OCI-LY7 (cell line): ENCODE data around the gene MCF2L2. TPM values are rescaled to one million over a fixed set of nuclear protein-coding genes. Genes with fewer than 3 reads are reported as not detected.

Experiments
- BruUV-seq: library from RNA; stranded (reverse); fragments of 400-500 nt; replicated peaks from 2 replicates; lab custom pipeline; 2021; lab: Mats Ljungman, UMichigan
- CTCF ChIA-PET: fragments of 300-600 bp; sonication (Branson Sonifier 250); formaldehyde crosslinking; loops from one replicate; lab custom pipeline; 2022; ENCODE audit warnings: antibody characterized with exemption; ENCODE audit not compliant: unreplicated experiment; lab: Charles Lee
- POLR2A ChIA-PET: fragments of 300-600 bp; sonication (Branson Sonifier 250); formaldehyde crosslinking; loops from one replicate; lab custom pipeline; 2022; ENCODE audit warnings: antibody characterized with exemption; lab: Charles Lee
- DNase-seq: peaks from one replicate; pipeline ENCODE4 v3.0.0-alpha.2; 2015; ENCODE audit warnings: low spot score
- H2AFZ ChIP-seq: fragments of 200-600 bp; sonication (generic), shearing (Covaris generic); 2 replicates; pipeline ENCODE4 v1.6.1; 2014; ENCODE audit warnings: mild to moderate bottlenecking, antibody characterized with exemption, low read length, moderate library complexity
- H3K27ac ChIP-seq: fragments of 200-600 bp; sonication (generic); 2 replicates; pipeline ENCODE4 v1.5.1; 2014; ENCODE audit warnings: mixed run types, low read depth, mild to moderate bottlenecking, moderate library complexity, low read length, inconsistent platforms; ENCODE audit not compliant: poor library complexity, severe bottlenecking
- H3K36me3 ChIP-seq: fragments of 200-600 bp; sonication (generic); 2 replicates; pipeline ENCODE4 v1.6.1; 2014; ENCODE audit warnings: mild to moderate bottlenecking, antibody characterized with exemption, low read length, moderate library complexity, mixed read lengths; ENCODE audit not compliant: insufficient read depth
- H3K4me1 ChIP-seq: fragments of 200-600 bp; sonication (generic); 2 replicates; pipeline ENCODE4 v1.5.1; 2014; ENCODE audit warnings: mild to moderate bottlenecking, low read length; ENCODE audit not compliant: insufficient read depth, poor library complexity, severe bottlenecking
- H3K4me2 ChIP-seq: fragments of 200-600 bp; sonication (generic); 2 replicates; pipeline ENCODE4 v1.6.1; 2014; ENCODE audit warnings: mild to moderate bottlenecking, low read length
- H3K4me3 ChIP-seq: fragments of 200-600 bp; sonication (generic); 2 replicates; pipeline ENCODE4 v1.5.1; 2014; ENCODE audit warnings: mild to moderate bottlenecking, low read depth, low read length; ENCODE audit not compliant: poor library complexity, severe bottlenecking
- H3K79me2 ChIP-seq: fragments of 200-600 bp; sonication (generic); 2 replicates; pipeline ENCODE4 v1.6.1; 2016; ENCODE audit warnings: low read depth, mild to moderate bottlenecking, low read length, moderate library complexity, mixed read lengths; ENCODE audit not compliant: insufficient read depth
- H3K9me2 ChIP-seq: fragments of 200-600 bp; sonication (generic); 2 replicates; pipeline ENCODE4 v1.6.1; 2016; ENCODE audit warnings: mild to moderate bottlenecking, low read length, mixed read lengths; ENCODE audit not compliant: insufficient read depth
- H3K9me3 ChIP-seq: fragments of 200-600 bp; sonication (generic); 2 replicates; pipeline ENCODE4 v1.6.1; 2014; ENCODE audit warnings: mild to moderate bottlenecking, mixed run types, low read length, mixed read lengths
- H4K20me1 ChIP-seq: fragments of 200-600 bp; sonication (generic); 2 replicates; pipeline ENCODE4 v1.6.1; 2014; ENCODE audit warnings: mild to moderate bottlenecking, antibody characterized with exemption, low read length, moderate library complexity, mixed read lengths; ENCODE audit not compliant: insufficient read depth
- EZH2phosphoT487 ChIP-seq: fragments of 200-600 bp; sonication (generic); IDR thresholded peaks from 2 replicates; pipeline ENCODE4 v1.6.1; 2018; ENCODE audit warnings: low read depth, borderline replicate concordance, mild to moderate bottlenecking, mixed run types, antibody characterized with exemption, low read length, moderate library complexity, mixed read lengths
- intact Hi-C: fragments of 100-400 bp; cut with micrococcal nuclease; formaldehyde crosslinking; loops from one replicate; pipeline ENCODE4 v1.10.0; 2022; ENCODE audit not compliant: unreplicated experiment
- total RNA-seq, 2 experiments: library from RNA; depleted of rRNA in 1 of 2; stranded (reverse); fragments of >200 nt in 1 of 2; shearing (Covaris generic) in 1 of 2; gene quantifications; 2 replicates each; pipeline ENCODE4 v1.2.3, GENCODE V29; 2014 to 2022
- TF ChIP-seq, protein P1 (sequence below): fragments of 200-600 bp; sonication (generic); conservative IDR thresholded peaks from 2 replicates; pipeline ENCODE4 v1.5.1; 2014; ENCODE audit warnings: mild to moderate bottlenecking, antibody characterized with exemption, low read length, moderate library complexity, mixed read lengths

Gene MCF2L2
- total RNA-seq, 2 experiments from 2014 or later = 6.6 to 8.0 TPM

DNA sequence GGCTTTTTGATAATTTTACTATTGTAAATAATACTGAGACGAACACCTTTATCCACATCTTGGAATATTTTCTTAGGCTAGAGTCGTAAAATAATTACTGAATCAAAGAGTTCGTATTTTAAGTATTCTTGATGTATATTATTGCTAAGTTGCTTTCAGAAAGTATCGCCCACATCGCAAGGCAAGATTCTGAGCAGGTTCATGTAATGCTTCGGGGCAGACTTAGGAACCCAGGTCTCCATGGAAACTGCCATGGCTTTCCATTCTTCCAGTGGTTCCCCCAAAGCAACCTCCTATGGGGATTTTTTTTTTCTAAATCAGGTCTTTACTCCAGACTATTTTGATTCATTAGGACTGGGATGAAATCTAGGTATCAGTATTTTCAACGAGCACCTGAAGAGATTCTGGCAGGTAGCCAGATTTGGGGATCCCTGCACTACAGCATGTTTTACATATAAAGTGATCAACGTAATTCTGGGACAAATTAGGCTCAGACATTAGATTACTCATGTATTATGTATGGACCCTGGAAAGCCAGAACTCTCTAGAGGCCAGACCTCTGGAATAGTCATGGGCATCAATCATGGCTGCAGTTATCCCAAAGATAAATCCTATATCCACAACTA, 88.8 kb downstream of the MCF2L2 start:
- Histone ChIP-seq H4K20me1 (no peaks in the 10 kb centered on the region), H3K9me2 (no peaks in the 10 kb centered on the region)

GRCh38 chr3:183338520-183338919, 89.9 kb downstream of the MCF2L2 start:
- Histone ChIP-seq H3K4me1 (no peaks in the 10 kb centered on the region), H3K9me2 (no peaks in the 10 kb centered on the region), H3K27ac (no peak overlapping the region), H3K79me2 (no peaks in the 10 kb centered on the region), H4K20me1 (no peaks in the 10 kb centered on the region), H3K4me2 (no peak overlapping the region), H3K9me3 (no peaks in the 10 kb centered on the region), H3K4me3 (no peak overlapping the region), H2AFZ (no peak overlapping the region), H3K36me3 (no peaks in the 10 kb centered on the region)
- BruUV-seq = no TSS peak
- intact Hi-C loops = no loop called here
- ChIA-PET POLR2A (no interaction called here), CTCF (no interaction called here)
- no peak for DNase-seq
- no peak for TF ChIP-seq EZH2phosphoT487
- TF ChIP-seq, protein P1, sequence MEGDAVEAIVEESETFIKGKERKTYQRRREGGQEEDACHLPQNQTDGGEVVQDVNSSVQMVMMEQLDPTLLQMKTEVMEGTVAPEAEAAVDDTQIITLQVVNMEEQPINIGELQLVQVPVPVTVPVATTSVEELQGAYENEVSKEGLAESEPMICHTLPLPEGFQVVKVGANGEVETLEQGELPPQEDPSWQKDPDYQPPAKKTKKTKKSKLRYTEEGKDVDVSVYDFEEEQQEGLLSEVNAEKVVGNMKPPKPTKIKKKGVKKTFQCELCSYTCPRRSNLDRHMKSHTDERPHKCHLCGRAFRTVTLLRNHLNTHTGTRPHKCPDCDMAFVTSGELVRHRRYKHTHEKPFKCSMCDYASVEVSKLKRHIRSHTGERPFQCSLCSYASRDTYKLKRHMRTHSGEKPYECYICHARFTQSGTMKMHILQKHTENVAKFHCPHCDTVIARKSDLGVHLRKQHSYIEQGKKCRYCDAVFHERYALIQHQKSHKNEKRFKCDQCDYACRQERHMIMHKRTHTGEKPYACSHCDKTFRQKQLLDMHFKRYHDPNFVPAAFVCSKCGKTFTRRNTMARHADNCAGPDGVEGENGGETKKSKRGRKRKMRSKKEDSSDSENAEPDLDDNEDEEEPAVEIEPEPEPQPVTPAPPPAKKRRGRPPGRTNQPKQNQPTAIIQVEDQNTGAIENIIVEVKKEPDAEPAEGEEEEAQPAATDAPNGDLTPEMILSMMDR = no peak

More for the DNA sequence above, 88.8 kb downstream of the MCF2L2 start:
- Histone ChIP-seq H3K27ac (no peak overlapping the region), H3K4me2 (no peak overlapping the region), H2AFZ (no peak overlapping the region), H3K4me3 (no peak overlapping the region), H3K36me3 (no peaks in the 10 kb centered on the region), H3K4me1 (no peaks in the 10 kb centered on the region), H3K79me2 (no peaks in the 10 kb centered on the region), H3K9me3 (no peaks in the 10 kb centered on the region)
- no TSS peak for BruUV-seq
- CTCF ChIA-PET = no interaction called here
- no peak for TF ChIP-seq EZH2phosphoT487
- TF ChIP-seq, protein P1 = no peak
- DNase-seq = no peak
- POLR2A ChIA-PET = no interaction called here
- intact Hi-C loops = no loop called here

DNA sequence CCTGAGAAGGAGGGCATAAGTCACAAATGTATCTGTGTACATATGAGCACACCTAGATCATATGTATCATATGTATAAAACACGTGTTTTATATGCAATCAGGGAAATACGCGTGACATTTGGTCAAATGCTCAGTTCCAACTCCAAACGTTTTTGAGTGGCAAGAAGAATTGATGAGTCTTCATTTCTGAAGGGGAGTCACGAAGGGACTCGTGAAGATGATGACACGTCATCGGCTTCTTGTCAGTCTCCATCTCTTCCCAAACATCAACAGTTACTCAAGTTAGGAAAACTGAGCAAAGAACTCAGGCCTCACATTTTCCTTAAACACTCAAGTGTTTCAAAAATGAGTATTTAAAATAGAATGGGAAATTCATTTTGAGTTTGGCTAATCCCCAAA, 95.9 kb downstream of the MCF2L2 start:
- ChIA-PET CTCF (no interaction called here), POLR2A (interaction anchor here (1.0 kb wide), 2 partner anchors 10 to 12 kb away, joined by 3 to 4 read pairs; no protein-coding TSS in a partner anchor)
- no peak for DNase-seq
- H3K4me3 ChIP-seq = no peak overlapping the region
- H3K4me1 ChIP-seq = no peaks in the 10 kb centered on the region
- intact Hi-C loops = no loop called here
- H3K36me3 ChIP-seq = no peaks in the 10 kb centered on the region
- H3K9me3 ChIP-seq = no peaks in the 10 kb centered on the region
- H3K79me2 ChIP-seq = no peaks in the 10 kb centered on the region
- no peak overlapping the region for H2AFZ ChIP-seq
- no peak for TF ChIP-seq EZH2phosphoT487
- no peaks in the 10 kb centered on the region for H3K9me2 ChIP-seq
- no peaks in the 10 kb centered on the region for H4K20me1 ChIP-seq
- BruUV-seq = no TSS peak
- no peak overlapping the region for H3K4me2 ChIP-seq
- no peak overlapping the region for H3K27ac ChIP-seq
